OCI-LY1 (cell line): Measurements from ENCODE around the gene GADD45G.

Experiments
- H2AFZ ChIP-seq: fragments of 200-600 bp; sonication (generic), shearing (Covaris generic); 2 replicates; pipeline ENCODE4 v1.6.0; 2014; ENCODE audit warnings: antibody characterized with exemption, mild to moderate bottlenecking, low read length
- H3F3A ChIP-seq: fragments of 200-600 bp; sonication (generic), shearing (Covaris generic); 2 replicates; pipeline ENCODE4 v1.6.0; 2014; ENCODE audit warnings: mild to moderate bottlenecking, antibody characterized with exemption, low read length, moderate library complexity; ENCODE audit not compliant: insufficient read depth
- H3K27ac ChIP-seq: fragments of 200-600 bp; sonication (generic); 2 replicates; pipeline ENCODE4 v1.5.1; 2014; ENCODE audit warnings: low read length, mixed run types, mild to moderate bottlenecking, low read depth; ENCODE audit not compliant: poor library complexity, severe bottlenecking
- H3K27me3 ChIP-seq: fragments of 200-600 bp; sonication (generic); 2 replicates; pipeline ENCODE4 v1.6.0; 2014; ENCODE audit warnings: antibody characterized with exemption, mild to moderate bottlenecking, low read length, moderate library complexity; ENCODE audit not compliant: insufficient read depth
- H3K36me3 ChIP-seq: fragments of 200-600 bp; sonication (generic); 2 replicates; pipeline ENCODE4 v1.6.1; 2014; ENCODE audit warnings: mild to moderate bottlenecking, antibody characterized with exemption, low read length, moderate library complexity, mixed read lengths; ENCODE audit not compliant: insufficient read depth
- H3K4me1 ChIP-seq: fragments of 200-600 bp; sonication (generic); 2 replicates; pipeline ENCODE4 v1.5.1; 2014; ENCODE audit warnings: mild to moderate bottlenecking, low read length, moderate library complexity; ENCODE audit not compliant: insufficient read depth, severe bottlenecking
- H3K4me2 ChIP-seq: fragments of 200-600 bp; sonication (generic), shearing (Covaris generic); 2 replicates; pipeline ENCODE4 v1.6.1; 2014; ENCODE audit warnings: low read length
- H3K4me3 ChIP-seq: fragments of 200-600 bp; sonication (generic); 2 replicates; pipeline ENCODE4 v1.5.1; 2014; ENCODE audit warnings: low read length, low read depth, mild to moderate bottlenecking, mixed read lengths; ENCODE audit not compliant: poor library complexity, severe bottlenecking
- H3K79me2 ChIP-seq: fragments of 200-600 bp; shearing (Covaris generic); 2 replicates; pipeline ENCODE4 v1.6.1; 2016; ENCODE audit warnings: mixed run types, low read length, mixed read lengths; ENCODE audit not compliant: insufficient read depth
- H3K9ac ChIP-seq: fragments of 200-600 bp; sonication (generic), shearing (Covaris generic); 2 replicates; pipeline ENCODE4 v1.6.1; 2014; ENCODE audit warnings: mild to moderate bottlenecking, low read length, mixed read lengths
- H3K9me2 ChIP-seq: fragments of 200-600 bp; sonication (generic), shearing (Covaris generic); 2 replicates; pipeline ENCODE4 v1.6.1; 2014; ENCODE audit warnings: low read depth, mild to moderate bottlenecking, low read length, mixed read lengths
- H3K9me3 ChIP-seq: fragments of 200-600 bp; shearing (Covaris generic); 2 replicates; pipeline ENCODE4 v1.6.1; 2014; ENCODE audit warnings: low read length, mixed read lengths
- H4K20me1 ChIP-seq: fragments of 200-600 bp; sonication (generic), shearing (Covaris generic); 2 replicates; pipeline ENCODE4 v1.6.0; 2016; ENCODE audit warnings: mild to moderate bottlenecking, low read length; ENCODE audit not compliant: insufficient read depth
- EZH2 ChIP-seq: fragments of 200-600 bp; sonication (generic), shearing (Covaris generic); IDR thresholded peaks from 2 replicates; pipeline ENCODE4 v1.8.0; 2017; ENCODE audit warnings: borderline replicate concordance, mixed run types, mild to moderate bottlenecking, antibody characterized with exemption, low read length, moderate library complexity, mixed read lengths
- TF ChIP-seq, protein P1 (sequence below): fragments of 200-600 bp; sonication (generic), shearing (Covaris generic); IDR thresholded peaks from 2 replicates; pipeline ENCODE4 v1.5.1; 2017; ENCODE audit warnings: mild to moderate bottlenecking, antibody characterized with exemption, low read length, moderate library complexity, mixed read lengths

The GADD45G gene

GRCh38 chr9:89590415-89590814 is 14.4 kb upstream of the GADD45G start:
- Histone ChIP-seq H3K27ac (no peak overlapping the region), H3K9ac (no peak overlapping the region), H3K4me1 (no peaks in the 10 kb centered on the region), H3K4me2 (no peak overlapping the region), H3F3A (no peaks in the 10 kb centered on the region), H4K20me1 (no peaks in the 10 kb centered on the region), H3K36me3 (no peaks in the 10 kb centered on the region), H3K9me3 (no peaks in the 10 kb centered on the region), H3K27me3 (no peaks in the 10 kb centered on the region), H3K79me2 (no peaks in the 10 kb centered on the region), H2AFZ (no peak overlapping the region), H3K4me3 (no peak overlapping the region), H3K9me2 (no peaks in the 10 kb centered on the region)
- no peak for TF ChIP-seq EZH2
- TF ChIP-seq, protein P1, sequence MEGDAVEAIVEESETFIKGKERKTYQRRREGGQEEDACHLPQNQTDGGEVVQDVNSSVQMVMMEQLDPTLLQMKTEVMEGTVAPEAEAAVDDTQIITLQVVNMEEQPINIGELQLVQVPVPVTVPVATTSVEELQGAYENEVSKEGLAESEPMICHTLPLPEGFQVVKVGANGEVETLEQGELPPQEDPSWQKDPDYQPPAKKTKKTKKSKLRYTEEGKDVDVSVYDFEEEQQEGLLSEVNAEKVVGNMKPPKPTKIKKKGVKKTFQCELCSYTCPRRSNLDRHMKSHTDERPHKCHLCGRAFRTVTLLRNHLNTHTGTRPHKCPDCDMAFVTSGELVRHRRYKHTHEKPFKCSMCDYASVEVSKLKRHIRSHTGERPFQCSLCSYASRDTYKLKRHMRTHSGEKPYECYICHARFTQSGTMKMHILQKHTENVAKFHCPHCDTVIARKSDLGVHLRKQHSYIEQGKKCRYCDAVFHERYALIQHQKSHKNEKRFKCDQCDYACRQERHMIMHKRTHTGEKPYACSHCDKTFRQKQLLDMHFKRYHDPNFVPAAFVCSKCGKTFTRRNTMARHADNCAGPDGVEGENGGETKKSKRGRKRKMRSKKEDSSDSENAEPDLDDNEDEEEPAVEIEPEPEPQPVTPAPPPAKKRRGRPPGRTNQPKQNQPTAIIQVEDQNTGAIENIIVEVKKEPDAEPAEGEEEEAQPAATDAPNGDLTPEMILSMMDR = no peak

- Histone ChIP-seq H3K4me3 (no peak overlapping the region), H3K27ac (no peak overlapping the region), H3K4me2 (no peak overlapping the region), H3K27me3 (no peaks in the 10 kb centered on the region), H2AFZ (no peak overlapping the region), H3K4me1 (no peaks in the 10 kb centered on the region), H3F3A (no peaks in the 10 kb centered on the region), H3K36me3 (no peaks in the 10 kb centered on the region), H3K9ac (no peak overlapping the region), H3K9me2 (no peaks in the 10 kb centered on the region), H3K9me3 (no peaks in the 10 kb centered on the region), H4K20me1 (no peaks in the 10 kb centered on the region), H3K79me2 (no peaks in the 10 kb centered on the region)
- TF ChIP-seq, protein P1 = no peak
- TF ChIP-seq EZH2 = no peak
Observed at GRCh38 chr9:89591274-89592212, 13.3 kb upstream of the GADD45G start.

DNA sequence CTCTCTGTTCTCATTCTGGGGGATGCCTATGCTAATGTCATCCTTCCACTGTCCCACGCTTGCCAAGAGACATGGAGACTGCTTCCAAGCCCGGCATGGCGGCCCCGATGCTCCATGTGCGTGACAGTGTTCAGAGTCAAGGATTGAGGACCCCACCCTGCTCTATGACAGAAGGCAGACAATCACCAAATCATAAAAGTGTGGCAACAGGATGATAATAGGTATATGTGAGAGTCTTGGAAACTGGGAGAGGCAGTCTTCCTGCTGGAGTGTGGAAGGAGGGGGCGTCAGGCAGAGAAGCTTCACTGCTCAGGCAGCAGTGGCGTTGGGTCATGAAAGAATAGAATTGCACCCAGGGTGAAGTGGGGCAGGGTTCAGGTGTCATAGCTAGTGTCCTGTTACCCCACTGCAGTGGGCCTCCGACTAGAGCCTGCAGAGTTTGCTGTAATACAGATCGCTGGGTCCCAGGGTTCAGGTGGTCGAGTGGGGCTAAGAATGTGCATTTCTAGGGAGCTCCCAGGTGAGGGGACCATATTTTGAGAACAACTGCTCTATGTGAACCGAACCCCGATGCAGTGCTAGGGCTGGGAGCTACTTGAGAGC is 12.5 kb upstream of the GADD45G start:
- H2AFZ ChIP-seq = no peak overlapping the region
- H3K9me2 ChIP-seq = no peaks in the 10 kb centered on the region
- H3K4me3 ChIP-seq = no peak overlapping the region
- no peak for TF ChIP-seq EZH2
- TF ChIP-seq, protein P1 = no peak
- H3F3A ChIP-seq = no peaks in the 10 kb centered on the region
- no peak overlapping the region for H3K27ac ChIP-seq
- H3K79me2 ChIP-seq = no peaks in the 10 kb centered on the region
- no peaks in the 10 kb centered on the region for H3K4me1 ChIP-seq
- no peaks in the 10 kb centered on the region for H3K9me3 ChIP-seq
- no peaks in the 10 kb centered on the region for H4K20me1 ChIP-seq
- no peak overlapping the region for H3K9ac ChIP-seq
- H3K27me3 ChIP-seq = no peaks in the 10 kb centered on the region
- no peaks in the 10 kb centered on the region for H3K36me3 ChIP-seq
- H3K4me2 ChIP-seq = no peak overlapping the region
